Liver (tissue), 9 donors: Measurements from ENCODE around the gene FAM181A. TPM values are rescaled to one million over a fixed set of nuclear protein-coding genes. Genes with fewer than 3 reads are reported as not detected.

Source experiments
- DNase-seq: peaks from one replicate; pipeline ENCODE4 v3.0.0-alpha.2; 2017; ENCODE audit warnings: low spot score
- H3K27ac ChIP-seq, 2 donors: one replicate each; pipeline ENCODE4 v1.7.0; 2013; ENCODE audit warnings: inconsistent platforms in 2 of 2, low read length in 2 of 2, control low read depth in 1 of 2, low read depth in 1 of 2, mild to moderate bottlenecking in 1 of 2
- H3K27me3 ChIP-seq, 4 donors: one replicate each; pipeline versions ENCODE4 v1.6.1 to v1.7.0; 2013; ENCODE audit warnings: low read length in 3 of 4, inconsistent platforms in 1 of 4, mild to moderate bottlenecking in 1 of 4, moderate library complexity in 1 of 4; ENCODE audit not compliant: control insufficient read depth in 4 of 4, insufficient read depth in 4 of 4
- H3K36me3 ChIP-seq, 4 donors: one replicate each; pipeline versions ENCODE4 v1.6.1 to v1.7.0; 2013; ENCODE audit warnings: low read length in 3 of 4, mild to moderate bottlenecking in 3 of 4, low read depth in 1 of 4, moderate library complexity in 1 of 4; ENCODE audit not compliant: control insufficient read depth in 4 of 4, insufficient read depth in 3 of 4
- H3K4me1 ChIP-seq, 4 donors: one replicate each; pipeline versions ENCODE4 v1.6.1 to v1.7.0; 2013; ENCODE audit warnings: low read length in 3 of 4, mild to moderate bottlenecking in 3 of 4, moderate library complexity in 1 of 4; ENCODE audit not compliant: control insufficient read depth in 4 of 4, insufficient read depth in 4 of 4
- H3K4me3 ChIP-seq, 3 donors: one replicate each; pipeline versions ENCODE4 v1.6.1 to v1.7.0; 2013; ENCODE audit warnings: low read length in 3 of 3, control low read depth in 1 of 3, low read depth in 1 of 3, mild to moderate bottlenecking in 1 of 3
- H3K9ac ChIP-seq, 2 donors: one replicate each; pipeline ENCODE4 v1.7.0; 2013; ENCODE audit warnings: low read length in 2 of 2, mild to moderate bottlenecking in 2 of 2, moderate library complexity in 2 of 2, control low read depth in 1 of 2, low read depth in 1 of 2
- H3K9me3 ChIP-seq, 4 donors: one replicate each; pipeline versions ENCODE4 v1.6.1 to v1.7.0; 2013; ENCODE audit warnings: low read length in 3 of 4; ENCODE audit not compliant: control insufficient read depth in 4 of 4
- CTCF ChIP-seq: fragments of 150-350 bp; IDR thresholded peaks from 2 replicates; pipeline ENCODE4 v1.5.1; 2017; ENCODE audit warnings: improper control_type of control experiment, low read depth, low read length; ENCODE audit not compliant: missing input control
- EGR1 ChIP-seq, 2 donors: IDR thresholded peaks; 2 replicates each; pipeline ENCODE4 v1.6.1; 2016 to 2018; ENCODE audit warnings: antibody characterized with exemption in 2 of 2, low read depth in 2 of 2
- FOXA2 ChIP-seq: IDR thresholded peaks from 2 replicates; pipeline ENCODE4 v1.6.1; 2016; ENCODE audit warnings: antibody characterized with exemption
- GABPA ChIP-seq, 2 donors: IDR thresholded peaks in 1 of 2; conservative IDR thresholded peaks in 1 of 2; 2 replicates each; pipeline ENCODE4 v1.6.1; 2016; ENCODE audit warnings: antibody characterized with exemption in 2 of 2, mild to moderate bottlenecking in 1 of 2, moderate library complexity in 1 of 2
- HNF4A ChIP-seq, 2 donors: conservative IDR thresholded peaks; 2 replicates each; pipeline ENCODE4 v1.6.1; 2016; ENCODE audit warnings: antibody characterized with exemption in 2 of 2, mild to moderate bottlenecking in 2 of 2
- MAX ChIP-seq: IDR thresholded peaks from 2 replicates; pipeline ENCODE4 v1.6.1; 2016; ENCODE audit warnings: antibody characterized with exemption
- NR2F2 ChIP-seq: IDR thresholded peaks from 2 replicates; pipeline ENCODE4 v1.6.1; 2016; ENCODE audit warnings: antibody characterized with exemption
- REST ChIP-seq: IDR thresholded peaks from 2 replicates; pipeline ENCODE4 v1.6.1; 2016; ENCODE audit warnings: antibody characterized with exemption, mild to moderate bottlenecking
- RXRA ChIP-seq, 2 donors: IDR thresholded peaks; 2 replicates each; pipeline ENCODE4 v1.6.1; 2017 to 2018; ENCODE audit warnings: antibody characterized with exemption in 2 of 2, mild to moderate bottlenecking in 1 of 2
- SP1 ChIP-seq: IDR thresholded peaks from 2 replicates; pipeline ENCODE4 v1.6.1; 2018; ENCODE audit warnings: antibody characterized with exemption, mild to moderate bottlenecking
- TAF1 ChIP-seq: conservative IDR thresholded peaks from 2 replicates; pipeline ENCODE4 v1.6.1; 2016; ENCODE audit warnings: antibody characterized with exemption, mild to moderate bottlenecking
- YY1 ChIP-seq: IDR thresholded peaks from 2 replicates; pipeline ENCODE4 v1.6.1; 2016; ENCODE audit warnings: antibody characterized with exemption, mild to moderate bottlenecking
- WGBS: extraction: QIAGEN DNeasy Blood & Tissue Kit; methylation state at CpG from one replicate; pipeline ENCODE4 v1.1.7; 2013; 5-methylcytosine and 5-hydroxymethylcytosine counted together
- polyA plus RNA-seq, 2 donors: library from polyadenylated mRNA; stranded (reverse) in 1 of 2; unstranded in 1 of 2; fragments of 200-250 nt in 1 of 2; fragments of >200 nt in 1 of 2; fragmentation: Nextera tagmentation in 1 of 2; extraction: Ambion mirVana in 1 of 2; gene quantifications; one replicate each; pipeline versions ENCODE4 v1.2.1 to v1.2.3, GENCODE V29; 2013 to 2015
- total RNA-seq, 2 donors: library from RNA; depleted of rRNA; stranded (reverse); fragments of >200 nt; gene quantifications; one replicate each; pipeline ENCODE4 v1.2.3, GENCODE V29; 2014
- donor health status: healthy.
- donor health status: healthy.
- donor health status: healthy.
- donor health status: healthy.
- donor health status: healthy.

FAM181A gene
- total and polyA plus RNA-seq, 4 donors = not detected

GRCh38 chr14:93884950-93885349 is 42.2 kb upstream of the FAM181A start:
- 58% methylated on average over 1 of the region's 1 CpG for WGBS
- TF ChIP-seq NR2F2 (no peak), SP1 (no peak), REST (no peak), TAF1 (no peak), FOXA2 (no peak), RXRA (IDR thresholded peaks at IDR 0.05) (no peak)
- Histone ChIP-seq H3K4me1 (peaks cover 0 to 2% (median under 1%) of the 10 kb centered on the region in 4 donors), H3K36me3 (no peaks in the 10 kb centered on the region), H3K9me3 (peaks cover 0 to 3% (median 1%) of the 10 kb centered on the region in 4 donors), H3K9ac (no peak overlapping the region), H3K27ac (no peak overlapping the region), H3K27me3 (peaks cover 0 to 3% (median 0%) of the 10 kb centered on the region in 4 donors), H3K4me3 (no peak overlapping the region)
- DNase-seq = no peak

- H3K9me3 ChIP-seq = peaks cover 0 to 3% (median 0%) of the 10 kb centered on the region in 4 donors
- 69% methylated on average over 12 of the region's 12 CpGs for WGBS
- no peak overlapping the region for H3K9ac ChIP-seq
- no peaks in the 10 kb centered on the region for H3K4me1 ChIP-seq
- no peak for DNase-seq
- H3K4me3 ChIP-seq = no peak overlapping the region
- no peaks in the 10 kb centered on the region for H3K36me3 ChIP-seq
- TF ChIP-seq GABPA (IDR thresholded peaks at IDR 0.05 in 1 of 2, conservative IDR thresholded peaks at IDR 0.05 in 1 of 2) = no peak
- TF ChIP-seq CTCF = no peak
- TF ChIP-seq NR2F2 = no peak
- TF ChIP-seq EGR1 (IDR thresholded peaks at IDR 0.05; ENCODE audit: low read depth in 2 of 2) = no peak
- no peak for TF ChIP-seq HNF4A (conservative IDR thresholded peaks at IDR 0.05)
- peaks cover 0 to 3% (median 0%) of the 10 kb centered on the region in 4 donors for H3K27me3 ChIP-seq
- no peak overlapping the region for H3K27ac ChIP-seq
Measured at GRCh38 chr14:93888995-93889394, 38.1 kb upstream of the FAM181A start.

GRCh38 chr14:93889739-93890483 is 37.2 kb upstream of the FAM181A start:
- Histone ChIP-seq H3K4me1 (no peaks in the 10 kb centered on the region), H3K9me3 (peaks cover 0 to 2% (median 0%) of the 10 kb centered on the region in 4 donors), H3K27ac (no peak overlapping the region), H3K9ac (no peak overlapping the region), H3K27me3 (peaks cover 0 to 3% (median 0%) of the 10 kb centered on the region in 4 donors), H3K4me3 (no peak overlapping the region), H3K36me3 (no peaks in the 10 kb centered on the region)
- TF ChIP-seq FOXA2 = no peak
- TF ChIP-seq MAX = no peak
- TF ChIP-seq REST = no peak
- TF ChIP-seq YY1 = no peak
- TF ChIP-seq CTCF = no peak
- no peak for TF ChIP-seq TAF1
- DNase-seq = no peak
- WGBS = 72% methylated on average over 9 of the region's 9 CpGs
